HCT116 (cell line): ENCODE results near the gene PTPN13. TPM values are rescaled to one million over a fixed set of nuclear protein-coding genes. Genes with fewer than 3 reads are reported as not detected.

Source experiments
- ATAC-seq: fragments of 200-7000 bp; cut with Tn5 transposase; 2 replicates; pipeline ENCODE4 v1.9.1; 2020; ENCODE audit warnings: mild to moderate bottlenecking, moderate library complexity
- BruUV-seq: library from RNA; stranded (reverse); fragments of 400-500 nt; replicated peaks from 2 replicates; lab custom pipeline; 2021; lab: Mats Ljungman, UMichigan
- CTCF ChIA-PET: fragments of 300-600 bp; sonication (Branson Sonifier 250); formaldehyde crosslinking; loops from one replicate; lab custom pipeline; 2021; ENCODE audit warnings: antibody characterized with exemption; lab: Charles Lee
- POLR2A ChIA-PET: fragments of 300-600, 350-600 bp; sonication (Branson Sonifier 250); formaldehyde crosslinking; loops from one replicate; lab custom pipeline; 2021; ENCODE audit warnings: antibody characterized with exemption; lab: Charles Lee
- RAD21 ChIA-PET, 2 experiments: fragments of 300-600 bp; sonication (Branson Sonifier 250); formaldehyde crosslinking; loops; one replicate each; lab custom pipeline; 2023; ENCODE audit warnings: low total read pairs in 2 of 2; ENCODE audit not compliant: uncharacterized antibody in 2 of 2, unreplicated experiment in 2 of 2, low non-redundant PET in 1 of 2; lab: Charles Lee
- DNase-seq: peaks from one replicate; pipeline ENCODE4 v3.0.0-alpha.2; 2010; ENCODE audit warnings: low read depth, low spot score
- H2AFZ ChIP-seq: fragments of 200-600 bp; shearing (Covaris generic), sonication (generic); 2 replicates; pipeline ENCODE4 v1.6.1; 2017; ENCODE audit warnings: low read depth, mixed run types, mixed read lengths, antibody characterized with exemption, low read length; ENCODE audit not compliant: poor library complexity, severe bottlenecking
- H3K27ac ChIP-seq: 2 replicates; pipeline ENCODE4 v1.5.1; 2012; ENCODE audit warnings: low read depth, low read length
- H3K27me3 ChIP-seq: fragments of 200-600 bp; sonication (generic); 2 replicates; pipeline ENCODE4 v1.6.1; 2016; ENCODE audit warnings: mixed run types, low read length, mixed read lengths; ENCODE audit not compliant: insufficient read depth
- H3K36me3 ChIP-seq, 2 experiments: fragments of 200-500 bp in 1 of 2; fragments of 200-600 bp in 1 of 2; sonication (Bioruptor generic) in 1 of 2; sonication (generic) in 1 of 2; 2 replicates each; pipeline versions ENCODE4 v1.5.1 to v1.6.1; 2014 to 2016; ENCODE audit warnings: low read length in 2 of 2, inconsistent platforms in 1 of 2, mixed read lengths in 1 of 2, mixed run types in 1 of 2; ENCODE audit not compliant: insufficient read depth in 2 of 2, control insufficient read depth in 1 of 2
- H3K4me1 ChIP-seq, 2 experiments: fragments of 200-600 bp in 1 of 2; sonication (generic) in 1 of 2; 2 replicates each; pipeline versions ENCODE4 v1.5.1 to v1.6.1; 2012 to 2017; ENCODE audit warnings: low read length in 2 of 2, inconsistent platforms in 1 of 2, mild to moderate bottlenecking in 1 of 2, mixed read lengths in 1 of 2, mixed run types in 1 of 2, moderate library complexity in 1 of 2; ENCODE audit not compliant: insufficient read depth in 2 of 2, control insufficient read depth in 1 of 2
- H3K4me2 ChIP-seq: fragments of 200-600 bp; sonication (generic); 2 replicates; pipeline ENCODE4 v1.6.1; 2017; ENCODE audit warnings: mixed run types, low read length, mixed read lengths
- H3K4me3 ChIP-seq, 2 experiments: fragments of 200-600 bp in 1 of 2; sonication (generic) in 1 of 2; replicated peaks in 1 of 2; 2 replicates each; pipeline ENCODE4 v1.5.1; 2011 to 2016; ENCODE audit warnings: low read length in 2 of 2, control low read depth in 1 of 2, low read depth in 1 of 2, mild to moderate bottlenecking in 1 of 2, mixed read lengths in 1 of 2, mixed run types in 1 of 2
- H3K79me2 ChIP-seq: fragments of 200-600 bp; sonication (generic); 2 replicates; pipeline ENCODE4 v1.6.1; 2017; ENCODE audit warnings: mild to moderate bottlenecking, mixed run types, low read length, moderate library complexity, mixed read lengths; ENCODE audit not compliant: insufficient read depth
- H3K9ac ChIP-seq: fragments of 200-600 bp; sonication (generic); 2 replicates; pipeline ENCODE4 v1.6.1; 2016; ENCODE audit warnings: low read length, mixed read lengths
- H3K9me2 ChIP-seq: fragments of 200-600 bp; sonication (generic), shearing (Covaris generic); 2 replicates; pipeline ENCODE4 v1.6.1; 2017; ENCODE audit warnings: mixed run types, mild to moderate bottlenecking, moderate library complexity; ENCODE audit not compliant: insufficient read depth
- H3K9me3 ChIP-seq, 2 experiments: fragments of 200-500 bp in 1 of 2; fragments of 200-600 bp in 1 of 2; sonication (Bioruptor generic) in 1 of 2; sonication (generic) in 1 of 2; 2 replicates each; pipeline ENCODE4 v1.6.1; 2014 to 2017; ENCODE audit warnings: low read length in 2 of 2, mixed read lengths in 2 of 2, inconsistent platforms in 1 of 2, low read depth in 1 of 2, mild to moderate bottlenecking in 1 of 2, mixed run types in 1 of 2, moderate library complexity in 1 of 2; ENCODE audit not compliant: control insufficient read depth in 1 of 2, insufficient read depth in 1 of 2
- H4K20me1 ChIP-seq: fragments of 200-600 bp; sonication (generic), shearing (Covaris generic); 2 replicates; pipeline ENCODE4 v1.6.1; 2017; ENCODE audit warnings: mixed run types, mild to moderate bottlenecking, moderate library complexity; ENCODE audit not compliant: insufficient read depth
- CBX3 ChIP-seq: IDR thresholded peaks from 2 replicates; pipeline ENCODE4 v1.6.1; 2012; ENCODE audit warnings: low read depth
- EGR1 ChIP-seq: IDR thresholded peaks from 2 replicates; pipeline ENCODE4 v1.6.1; 2012; ENCODE audit warnings: low read depth
- ELF1 ChIP-seq: IDR thresholded peaks from 2 replicates; pipeline ENCODE4 v1.6.1; 2012; ENCODE audit warnings: low read depth, borderline replicate concordance
- EZH2 ChIP-seq: fragments of 200-600 bp; sonication (generic); IDR thresholded peaks from 2 replicates; pipeline ENCODE4 v1.6.1; 2017; ENCODE audit warnings: antibody characterized with exemption, mixed run types
- EZH2phosphoT487 ChIP-seq: fragments of 200-600 bp; IDR thresholded peaks from 2 replicates; pipeline ENCODE4 v1.6.1; 2018; ENCODE audit warnings: antibody characterized with exemption, borderline replicate concordance
- FOSL1 ChIP-seq: IDR thresholded peaks from 2 replicates; pipeline ENCODE4 v1.6.1; 2012; ENCODE audit warnings: low read depth
- JUND ChIP-seq: IDR thresholded peaks from 2 replicates; pipeline ENCODE4 v1.6.1; 2012
- POLR2A ChIP-seq: IDR thresholded peaks from 2 replicates; pipeline ENCODE4 v1.7.0; 2011; ENCODE audit warnings: borderline replicate concordance; ENCODE audit not compliant: insufficient read depth, insufficient read length; ENCODE audit errors: extremely low read depth
- RAD21 ChIP-seq: IDR thresholded peaks from 2 replicates; pipeline ENCODE4 v1.6.1; 2012; ENCODE audit warnings: low read depth, mild to moderate bottlenecking
- SRF ChIP-seq: IDR thresholded peaks from 2 replicates; pipeline ENCODE4 v1.6.1; 2012; ENCODE audit warnings: low read depth
- YY1 ChIP-seq: IDR thresholded peaks from 2 replicates; pipeline ENCODE4 v1.6.1; 2011; ENCODE audit warnings: low read length, low read depth, moderate library complexity, mild to moderate bottlenecking; ENCODE audit not compliant: insufficient replicate concordance; ENCODE audit errors: extremely low read depth
- intact Hi-C: fragments of 100-400 bp; cut with micrococcal nuclease; formaldehyde crosslinking; loops from 2 replicates; pipeline ENCODE4 v1.10.0; 2022
- total RNA-seq: library from RNA; stranded (reverse); gene quantifications from one replicate; pipeline ENCODE4 v1.2.1, GENCODE V29; 2021; ENCODE audit not compliant: unreplicated experiment
- TF ChIP-seq, protein P1 (sequence below): IDR thresholded peaks from 2 replicates; pipeline ENCODE4 v1.6.1; 2012
- TF ChIP-seq, protein P2 (sequence below): IDR thresholded peaks from 2 replicates; pipeline ENCODE4 v1.6.1; 2011; ENCODE audit warnings: mild to moderate bottlenecking, low read length, moderate library complexity; ENCODE audit not compliant: insufficient replicate concordance; ENCODE audit errors: extremely low read depth
- TF ChIP-seq, protein P3 (sequence below): IDR thresholded peaks from 2 replicates; pipeline ENCODE4 v1.6.1; 2012; ENCODE audit warnings: low read depth
- TF ChIP-seq, protein P4 (sequence below): IDR thresholded peaks from 2 replicates; pipeline ENCODE4 v1.6.1; 2012
- TF ChIP-seq, protein P5 (sequence below), 3 experiments: fragments of 200-600 bp in 1 of 3; sonication (generic) in 1 of 3; IDR thresholded peaks in 2 of 3; conservative IDR thresholded peaks in 1 of 3; 2 replicates each; pipeline ENCODE4 v1.5.1; 2012 to 2017; ENCODE audit warnings: low read depth in 2 of 3, low read length in 2 of 3, antibody characterized with exemption in 1 of 3, borderline replicate concordance in 1 of 3, control low read depth in 1 of 3, mild to moderate bottlenecking in 1 of 3, mixed read lengths in 1 of 3, mixed run types in 1 of 3, moderate library complexity in 1 of 3; ENCODE audit not compliant: insufficient read depth in 1 of 3

Gene PTPN13
- total RNA-seq, 1 experiment from 2014 or later = 14.6 TPM

DNA sequence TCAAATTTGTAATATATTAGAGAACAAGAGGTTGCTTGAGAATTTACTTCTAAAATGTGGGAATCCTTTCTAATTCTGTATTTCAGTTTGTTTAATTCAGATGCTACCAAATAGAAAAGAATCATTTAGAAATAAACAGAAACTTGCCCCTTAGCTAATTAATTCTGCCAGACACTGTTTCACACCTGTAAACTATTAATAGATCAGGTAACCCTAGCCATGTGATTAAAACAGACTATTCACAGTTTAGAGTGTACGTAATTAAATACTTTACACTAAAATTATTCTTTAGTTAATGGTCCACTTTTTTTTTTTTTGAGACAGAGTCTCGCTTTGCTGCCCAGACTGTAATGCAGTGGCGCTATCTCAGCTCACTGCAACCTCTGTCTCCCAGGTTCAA, 124.0 kb downstream of the PTPN13 start:
- Histone ChIP-seq H4K20me1 (no peaks in the 10 kb centered on the region), H3K9ac (no peak overlapping the region), H3K4me2 (no peak overlapping the region), H3K9me2 (no peaks in the 10 kb centered on the region), H3K36me3 (no peaks in the 10 kb centered on the region), H3K4me1 (peaks cover 0 to 6% of the 10 kb centered on the region in 2 experiments; a peak in 1 of 4 replicates), H3K79me2 (no peaks in the 10 kb centered on the region), H3K4me3 (no peak overlapping the region), H2AFZ (no peak overlapping the region), H3K9me3 (no peaks in the 10 kb centered on the region), H3K27me3 (no peaks in the 10 kb centered on the region), H3K27ac (no peak overlapping the region)
- DNase-seq (no peak), ATAC-seq (no peak)
- POLR2A ChIA-PET = no interaction called here
- RAD21 ChIA-PET = no interaction called here
- CTCF ChIA-PET = no interaction called here
- BruUV-seq = no TSS peak
- TF ChIP-seq, protein P1, sequence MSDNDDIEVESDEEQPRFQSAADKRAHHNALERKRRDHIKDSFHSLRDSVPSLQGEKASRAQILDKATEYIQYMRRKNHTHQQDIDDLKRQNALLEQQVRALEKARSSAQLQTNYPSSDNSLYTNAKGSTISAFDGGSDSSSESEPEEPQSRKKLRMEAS = no peak
- TF ChIP-seq POLR2A (no peak), FOSL1 (no peak), CBX3 (no peak), EZH2 (no peak), YY1 (no peak), ELF1 (no peak), RAD21 (no peak), EGR1 (no peak), JUND (no peak), SRF (no peak), EZH2phosphoT487 (no peak)
- TF ChIP-seq, protein P2, sequence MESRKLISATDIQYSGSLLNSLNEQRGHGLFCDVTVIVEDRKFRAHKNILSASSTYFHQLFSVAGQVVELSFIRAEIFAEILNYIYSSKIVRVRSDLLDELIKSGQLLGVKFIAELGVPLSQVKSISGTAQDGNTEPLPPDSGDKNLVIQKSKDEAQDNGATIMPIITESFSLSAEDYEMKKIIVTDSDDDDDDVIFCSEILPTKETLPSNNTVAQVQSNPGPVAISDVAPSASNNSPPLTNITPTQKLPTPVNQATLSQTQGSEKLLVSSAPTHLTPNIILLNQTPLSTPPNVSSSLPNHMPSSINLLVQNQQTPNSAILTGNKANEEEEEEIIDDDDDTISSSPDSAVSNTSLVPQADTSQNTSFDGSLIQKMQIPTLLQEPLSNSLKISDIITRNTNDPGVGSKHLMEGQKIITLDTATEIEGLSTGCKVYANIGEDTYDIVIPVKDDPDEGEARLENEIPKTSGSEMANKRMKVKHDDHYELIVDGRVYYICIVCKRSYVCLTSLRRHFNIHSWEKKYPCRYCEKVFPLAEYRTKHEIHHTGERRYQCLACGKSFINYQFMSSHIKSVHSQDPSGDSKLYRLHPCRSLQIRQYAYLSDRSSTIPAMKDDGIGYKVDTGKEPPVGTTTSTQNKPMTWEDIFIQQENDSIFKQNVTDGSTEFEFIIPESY = no peak
- TF ChIP-seq, protein P3, sequence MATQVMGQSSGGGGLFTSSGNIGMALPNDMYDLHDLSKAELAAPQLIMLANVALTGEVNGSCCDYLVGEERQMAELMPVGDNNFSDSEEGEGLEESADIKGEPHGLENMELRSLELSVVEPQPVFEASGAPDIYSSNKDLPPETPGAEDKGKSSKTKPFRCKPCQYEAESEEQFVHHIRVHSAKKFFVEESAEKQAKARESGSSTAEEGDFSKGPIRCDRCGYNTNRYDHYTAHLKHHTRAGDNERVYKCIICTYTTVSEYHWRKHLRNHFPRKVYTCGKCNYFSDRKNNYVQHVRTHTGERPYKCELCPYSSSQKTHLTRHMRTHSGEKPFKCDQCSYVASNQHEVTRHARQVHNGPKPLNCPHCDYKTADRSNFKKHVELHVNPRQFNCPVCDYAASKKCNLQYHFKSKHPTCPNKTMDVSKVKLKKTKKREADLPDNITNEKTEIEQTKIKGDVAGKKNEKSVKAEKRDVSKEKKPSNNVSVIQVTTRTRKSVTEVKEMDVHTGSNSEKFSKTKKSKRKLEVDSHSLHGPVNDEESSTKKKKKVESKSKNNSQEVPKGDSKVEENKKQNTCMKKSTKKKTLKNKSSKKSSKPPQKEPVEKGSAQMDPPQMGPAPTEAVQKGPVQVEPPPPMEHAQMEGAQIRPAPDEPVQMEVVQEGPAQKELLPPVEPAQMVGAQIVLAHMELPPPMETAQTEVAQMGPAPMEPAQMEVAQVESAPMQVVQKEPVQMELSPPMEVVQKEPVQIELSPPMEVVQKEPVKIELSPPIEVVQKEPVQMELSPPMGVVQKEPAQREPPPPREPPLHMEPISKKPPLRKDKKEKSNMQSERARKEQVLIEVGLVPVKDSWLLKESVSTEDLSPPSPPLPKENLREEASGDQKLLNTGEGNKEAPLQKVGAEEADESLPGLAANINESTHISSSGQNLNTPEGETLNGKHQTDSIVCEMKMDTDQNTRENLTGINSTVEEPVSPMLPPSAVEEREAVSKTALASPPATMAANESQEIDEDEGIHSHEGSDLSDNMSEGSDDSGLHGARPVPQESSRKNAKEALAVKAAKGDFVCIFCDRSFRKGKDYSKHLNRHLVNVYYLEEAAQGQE = no peak
- TF ChIP-seq, protein P4, sequence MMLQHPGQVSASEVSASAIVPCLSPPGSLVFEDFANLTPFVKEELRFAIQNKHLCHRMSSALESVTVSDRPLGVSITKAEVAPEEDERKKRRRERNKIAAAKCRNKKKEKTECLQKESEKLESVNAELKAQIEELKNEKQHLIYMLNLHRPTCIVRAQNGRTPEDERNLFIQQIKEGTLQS = no peak
- TF ChIP-seq, protein P5, sequence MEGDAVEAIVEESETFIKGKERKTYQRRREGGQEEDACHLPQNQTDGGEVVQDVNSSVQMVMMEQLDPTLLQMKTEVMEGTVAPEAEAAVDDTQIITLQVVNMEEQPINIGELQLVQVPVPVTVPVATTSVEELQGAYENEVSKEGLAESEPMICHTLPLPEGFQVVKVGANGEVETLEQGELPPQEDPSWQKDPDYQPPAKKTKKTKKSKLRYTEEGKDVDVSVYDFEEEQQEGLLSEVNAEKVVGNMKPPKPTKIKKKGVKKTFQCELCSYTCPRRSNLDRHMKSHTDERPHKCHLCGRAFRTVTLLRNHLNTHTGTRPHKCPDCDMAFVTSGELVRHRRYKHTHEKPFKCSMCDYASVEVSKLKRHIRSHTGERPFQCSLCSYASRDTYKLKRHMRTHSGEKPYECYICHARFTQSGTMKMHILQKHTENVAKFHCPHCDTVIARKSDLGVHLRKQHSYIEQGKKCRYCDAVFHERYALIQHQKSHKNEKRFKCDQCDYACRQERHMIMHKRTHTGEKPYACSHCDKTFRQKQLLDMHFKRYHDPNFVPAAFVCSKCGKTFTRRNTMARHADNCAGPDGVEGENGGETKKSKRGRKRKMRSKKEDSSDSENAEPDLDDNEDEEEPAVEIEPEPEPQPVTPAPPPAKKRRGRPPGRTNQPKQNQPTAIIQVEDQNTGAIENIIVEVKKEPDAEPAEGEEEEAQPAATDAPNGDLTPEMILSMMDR (IDR thresholded peaks at IDR 0.05 in 2 of 3, conservative IDR thresholded peaks at IDR 0.05 in 1 of 3; ENCODE audit: borderline replicate concordance in 1 of 3, insufficient read depth in 1 of 3, low read depth in 2 of 3, low read length in 2 of 3) = no peak
- intact Hi-C loops = no loop called here
